Kidney tubule cell (primary cell): ENCODE measurements around the gene CCDC63.
A peak's percentile ranks its signal among the peaks of the same experiment; 100 is the strongest.

Experiments
- DNase-seq: peaks from one replicate; pipeline ENCODE4 v3.0.0-alpha.2; 2018; ENCODE audit warnings: low spot score

Gene CCDC63

GRCh38 chr12:110885152-110885840, 38.5 kb downstream of the CCDC63 start:
- no peak for DNase-seq

- no peak for DNase-seq
Observed at GRCh38 chr12:110888256-110888991, 41.6 kb downstream of the CCDC63 start.

- DNase-seq = no peak
Observed at GRCh38 chr12:110889361-110889760, 42.6 kb downstream of the CCDC63 start.

- DNase-seq = no peak
Observed at GRCh38 chr12:110893956-110894355, 47.2 kb downstream of the CCDC63 start.

GRCh38 chr12:110896559-110896958, 49.8 kb downstream of the CCDC63 start:
- DNase-seq = peak; percentile 3

DNA sequence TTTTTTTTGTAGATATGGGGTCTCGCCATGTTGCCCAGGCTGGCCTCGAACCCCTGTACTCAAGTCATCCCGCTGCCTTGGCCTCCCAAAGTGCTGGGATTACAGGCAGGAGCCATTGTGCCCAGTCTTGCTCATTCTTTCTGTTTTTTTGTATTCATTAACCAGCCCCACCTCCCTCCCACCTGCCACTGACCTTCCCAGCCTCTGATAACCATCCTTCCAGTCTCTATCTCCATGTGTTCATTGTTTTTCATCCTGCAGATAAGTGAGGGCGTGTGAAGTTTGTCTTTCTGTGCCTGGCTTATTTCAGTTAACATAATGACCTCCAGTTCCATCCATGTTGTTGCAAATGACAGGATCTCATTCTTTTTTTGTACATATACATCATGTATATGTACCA, 54.6 kb downstream of the CCDC63 start:
- no peak for DNase-seq

DNA sequence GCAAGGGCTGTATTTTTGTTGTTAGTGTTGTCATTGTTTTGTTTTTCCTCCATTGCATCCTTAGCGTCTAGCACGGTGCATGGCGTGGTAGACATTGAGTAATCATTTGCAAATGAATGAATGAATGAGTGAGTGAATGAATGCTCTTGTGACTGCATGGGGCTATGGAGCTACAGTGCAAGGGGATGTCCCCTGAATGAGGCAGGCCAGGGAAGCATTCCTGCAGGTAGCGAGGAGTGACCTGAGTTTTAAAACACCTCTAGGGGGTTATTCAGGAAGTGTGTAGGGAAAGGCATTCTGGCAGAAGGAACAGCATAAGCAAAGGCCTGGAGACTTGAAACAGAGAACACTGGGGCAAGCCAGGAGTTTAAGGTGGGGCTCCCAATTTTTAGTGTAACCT, 56.7 kb downstream of the CCDC63 start:
- DNase-seq = no peak

DNA sequence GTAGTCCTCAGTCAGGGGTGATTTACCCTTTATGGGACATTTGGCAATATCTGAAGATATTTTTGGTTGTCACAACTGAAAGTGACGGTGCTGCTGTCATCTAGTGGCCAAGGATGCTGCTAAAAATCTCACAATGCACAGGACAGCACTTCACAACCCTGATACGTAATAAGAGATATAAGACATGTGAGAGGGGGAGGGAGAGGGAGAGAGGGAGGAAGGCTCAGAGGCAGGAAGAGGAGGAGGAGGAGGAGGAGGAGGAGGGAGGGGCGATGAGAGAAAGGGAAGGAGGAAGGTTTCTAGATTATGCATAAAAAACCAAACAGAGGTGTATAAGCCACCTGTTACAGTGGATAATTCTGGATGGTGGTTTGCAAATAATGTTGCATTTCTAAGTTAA, 59.3 kb downstream of the CCDC63 start:
- DNase-seq = no peak

DNA sequence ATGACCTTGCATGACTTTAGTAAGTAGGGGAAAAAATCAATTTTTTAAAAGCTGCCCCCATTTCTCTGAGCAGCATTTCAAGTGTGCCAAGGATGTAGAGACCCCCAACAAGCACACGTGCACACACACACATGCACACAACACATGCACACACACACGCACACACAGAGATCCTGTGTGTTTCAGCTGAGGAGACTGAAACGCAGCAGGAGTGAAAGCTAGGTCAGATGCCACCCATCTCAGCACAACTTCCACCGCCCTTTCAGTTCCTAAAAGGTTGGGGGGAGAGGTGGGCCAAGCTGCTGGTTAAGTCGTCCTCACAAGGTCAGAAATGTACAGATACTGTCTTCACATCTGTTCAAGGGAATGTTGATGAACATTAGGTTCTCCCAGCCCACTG, 59.7 kb downstream of the CCDC63 start:
- DNase-seq = no peak

GRCh38 chr12:110906985-110907384, 60.2 kb downstream of the CCDC63 start:
- DNase-seq = peak; percentile 16

DNA sequence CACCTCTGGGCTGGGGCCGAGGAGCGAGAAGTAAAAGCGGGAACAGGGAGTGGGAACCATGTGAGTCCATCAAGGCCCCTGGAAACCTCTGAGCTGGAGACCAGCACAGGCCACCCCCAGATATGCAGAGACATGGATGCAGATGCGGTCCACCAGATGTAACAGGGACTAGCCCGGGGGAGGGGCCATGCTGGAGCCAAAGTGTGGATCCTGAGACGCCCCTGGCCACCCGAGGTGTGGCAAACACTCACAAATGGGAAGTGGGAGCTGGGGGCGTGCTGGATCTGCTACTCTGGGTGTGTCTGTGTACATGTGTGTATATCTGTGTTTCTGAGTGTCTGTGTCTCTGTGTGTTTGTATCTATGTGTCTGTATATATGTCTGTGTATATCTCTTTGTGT, 60.8 kb downstream of the CCDC63 start:
- DNase-seq = no peak

DNA sequence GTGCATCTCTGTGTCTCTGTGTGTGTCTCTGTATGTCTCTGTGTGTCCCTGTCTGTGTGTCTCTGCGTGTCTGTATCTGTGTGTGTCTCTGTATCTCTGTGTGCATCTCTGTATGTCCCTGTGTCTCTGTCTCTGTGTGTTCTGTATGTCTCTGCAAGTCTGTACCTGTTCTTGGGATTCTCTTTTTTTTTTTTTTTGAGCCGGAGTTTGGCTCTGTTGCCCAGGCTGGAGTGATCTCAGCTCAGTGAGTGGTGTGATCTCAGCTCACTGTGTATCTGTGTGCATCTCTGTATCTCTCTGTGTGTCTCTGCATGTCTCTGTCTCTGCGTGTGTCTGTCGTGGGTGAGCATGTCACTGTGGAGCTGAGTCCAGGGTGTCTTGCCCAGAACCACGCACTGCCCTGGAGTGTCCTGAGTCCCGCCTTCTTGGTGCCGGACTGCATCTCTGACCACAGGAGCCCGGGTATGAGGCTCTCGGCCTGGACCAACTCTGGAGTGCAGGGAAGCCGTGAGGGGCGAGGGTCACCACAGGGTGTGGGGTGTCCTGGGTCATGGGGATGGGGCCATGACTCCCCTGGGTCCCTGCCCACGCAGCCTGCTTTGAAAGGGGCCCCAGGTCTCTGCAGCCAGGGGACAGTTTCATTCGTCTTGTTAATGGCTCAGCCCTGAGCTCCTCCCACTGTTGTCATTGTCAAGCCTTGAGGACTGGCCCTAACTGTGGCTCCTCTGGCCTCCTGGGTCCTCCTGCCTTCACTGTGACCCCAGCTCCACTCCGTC, 61.8 kb downstream of the CCDC63 start:
- no peak for DNase-seq

DNA sequence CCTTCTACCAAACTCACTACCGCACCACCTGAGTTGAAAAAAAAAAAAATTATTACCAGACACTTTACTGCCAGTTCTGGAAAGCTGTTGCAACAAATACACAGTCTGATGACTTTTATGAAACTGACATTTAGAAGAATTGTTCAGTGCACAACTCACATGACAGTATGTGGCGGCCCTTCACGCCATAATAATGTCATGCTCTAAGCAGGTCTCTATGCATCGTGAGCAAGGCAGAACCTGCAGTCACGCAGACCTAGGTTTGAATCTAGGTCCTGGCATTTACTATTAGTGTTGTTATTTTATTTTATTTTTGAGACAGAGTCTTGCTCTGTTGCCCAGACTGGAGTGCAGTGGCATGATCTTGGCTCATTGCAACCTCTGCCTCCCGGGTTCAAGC, 65.5 kb downstream of the CCDC63 start:
- DNase-seq = no peak

GRCh38 chr12:110913119-110914056, 66.6 kb downstream of the CCDC63 start:
- DNase-seq = no peak

DNA sequence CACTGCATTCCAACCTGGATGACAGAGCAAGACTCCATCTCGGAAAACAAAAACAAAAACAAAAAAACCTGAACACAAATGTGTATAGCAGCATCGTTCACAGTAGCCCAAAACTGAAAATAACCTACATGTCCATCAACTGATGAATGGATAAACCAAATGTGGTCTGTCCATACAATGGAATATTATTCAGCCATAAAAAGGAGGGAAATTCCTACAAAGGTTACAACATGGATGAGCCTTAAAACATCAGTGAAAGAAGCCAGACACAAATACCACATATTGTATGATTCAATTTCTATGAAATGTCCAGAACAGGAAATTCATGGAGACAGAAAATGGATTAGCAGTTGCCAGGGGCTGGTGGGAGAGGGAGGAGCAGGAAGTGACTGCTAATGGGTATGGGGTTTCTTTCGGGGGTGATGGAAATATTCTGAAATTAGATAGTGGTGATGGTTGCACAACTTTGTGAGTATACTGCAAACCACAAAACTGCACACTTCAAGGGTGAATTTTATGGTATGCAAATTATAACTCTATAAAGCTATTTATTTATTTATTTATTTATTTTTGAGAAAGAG, 69.6 kb downstream of the CCDC63 start:
- DNase-seq = peak; percentile 3

- DNase-seq = peak; percentile 91
Observed at GRCh38 chr12:110917467-110917866, 70.7 kb downstream of the CCDC63 start.

DNA sequence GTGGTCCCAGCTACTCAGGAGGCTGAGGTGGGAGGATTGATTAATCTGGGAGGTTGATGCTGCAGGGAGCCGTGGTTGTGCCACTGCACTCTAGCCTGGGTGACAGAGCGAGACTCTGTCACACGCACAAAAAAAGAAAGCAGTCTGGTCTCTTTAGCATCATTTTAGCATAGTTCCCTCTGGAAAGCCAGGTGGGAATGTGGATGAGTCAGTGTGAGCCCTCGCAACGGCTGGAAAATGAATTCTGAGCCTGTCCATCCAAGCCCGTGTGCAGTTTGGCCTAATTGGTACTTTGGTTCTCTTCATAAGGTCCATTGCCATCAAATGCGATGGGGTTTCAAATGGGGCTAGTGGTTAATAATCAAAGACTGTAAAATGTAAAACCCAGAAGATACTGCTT, 71.2 kb downstream of the CCDC63 start:
- DNase-seq = peak; percentile 35

GRCh38 chr12:110919720-110920119, 72.9 kb downstream of the CCDC63 start:
- DNase-seq = no peak

- DNase-seq = no peak
Observed at GRCh38 chr12:110920324-110920910, 73.6 kb downstream of the CCDC63 start, which contains the start of gene MYL2. MYL2 (minus strand) TSS chr12:110920579; CDS start chr12:110920529, 50 bp downstream.

GRCh38 chr12:110921262-110921661, 74.5 kb downstream of the CCDC63 start:
- peak; percentile 2 for DNase-seq

DNA sequence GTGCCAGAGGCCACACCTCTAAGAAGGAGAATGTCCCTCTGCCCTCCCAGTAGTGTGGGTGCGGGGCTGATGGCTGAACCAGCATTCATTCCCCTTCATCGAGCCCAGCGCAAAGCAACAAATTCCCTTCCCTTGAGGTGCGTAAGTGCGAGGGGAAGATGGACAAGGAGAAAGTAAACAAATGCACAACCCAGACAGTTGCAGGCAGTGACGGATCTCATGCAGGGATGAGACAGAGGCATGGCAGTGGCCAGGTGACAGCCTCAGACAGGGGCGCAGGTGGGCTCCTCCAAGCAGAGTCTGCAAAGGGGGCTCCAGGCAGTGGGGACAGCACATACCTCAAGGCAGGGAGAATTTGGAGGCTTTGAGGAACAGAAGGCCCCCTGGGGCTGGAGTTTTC, 75.9 kb downstream of the CCDC63 start:
- DNase-seq = no peak
